ENCODE results near the gene ST3GAL5.

The ST3GAL5 gene

DNA sequence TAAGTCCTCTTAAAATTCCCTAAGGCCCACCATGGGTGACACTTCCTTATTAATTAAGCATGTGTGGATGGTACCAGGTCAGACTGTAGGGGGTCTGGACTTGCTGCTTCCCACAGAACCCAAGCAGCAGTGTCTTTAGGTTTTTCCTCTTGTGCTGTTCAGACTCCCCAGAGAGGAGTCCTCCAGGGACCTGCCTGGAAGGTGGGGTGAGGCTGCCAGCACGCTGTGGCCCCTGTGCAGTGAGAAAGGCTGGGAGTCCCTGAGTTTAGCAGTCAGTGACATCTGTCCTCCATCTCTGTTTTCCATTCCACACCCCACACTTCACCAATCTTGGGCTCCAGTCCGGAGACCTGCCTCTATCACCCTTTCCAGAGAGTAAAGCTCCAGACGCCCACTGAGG is 18.0 kb upstream of the ST3GAL5 start:
- Histone ChIP-seq H3K27ac (no peak overlapping the region), H2AFZ (no peak overlapping the region), H3K36me3 (ENCODE audit: control insufficient read depth, insufficient read depth, low read length) (no peaks in the 10 kb centered on the region), H3K4me2 (ENCODE audit: low read length) (no peak overlapping the region), H3K79me2 (no peaks in the 10 kb centered on the region), H3K4me1 (no peaks in the 10 kb centered on the region), H3K4me3 (ENCODE audit: low read depth, low read length) (no peak overlapping the region), H3K9me3 (ENCODE audit: control insufficient read depth, low read length) (no peaks in the 10 kb centered on the region), H3K9ac (no peak overlapping the region), H3K27me3 (ENCODE audit: control insufficient read depth, insufficient read depth, low read length) (no peaks in the 10 kb centered on the region)
- TF ChIP-seq CTCF (IDR thresholded peaks at IDR 0.05): no peak

- no peak overlapping the region for H2AFZ ChIP-seq
- H3K27me3 ChIP-seq (ENCODE audit: control insufficient read depth, insufficient read depth, low read length): no peaks in the 10 kb centered on the region
- H3K79me2 ChIP-seq: no peaks in the 10 kb centered on the region
- H3K4me2 ChIP-seq (ENCODE audit: low read length): no peak overlapping the region
- H3K9ac ChIP-seq: no peak overlapping the region
- H3K4me3 ChIP-seq (ENCODE audit: low read depth, low read length): no peak overlapping the region
- H3K36me3 ChIP-seq (ENCODE audit: control insufficient read depth, insufficient read depth, low read length): no peaks in the 10 kb centered on the region
- no peaks in the 10 kb centered on the region for H3K4me1 ChIP-seq
- H3K9me3 ChIP-seq (ENCODE audit: control insufficient read depth, low read length): no peaks in the 10 kb centered on the region
- no peak overlapping the region for H3K27ac ChIP-seq
- TF ChIP-seq CTCF (IDR thresholded peaks at IDR 0.05): no peak
These were observed 17.1 kb upstream of the ST3GAL5 start for GRCh38 chr2:85905891-85906290.

DNA sequence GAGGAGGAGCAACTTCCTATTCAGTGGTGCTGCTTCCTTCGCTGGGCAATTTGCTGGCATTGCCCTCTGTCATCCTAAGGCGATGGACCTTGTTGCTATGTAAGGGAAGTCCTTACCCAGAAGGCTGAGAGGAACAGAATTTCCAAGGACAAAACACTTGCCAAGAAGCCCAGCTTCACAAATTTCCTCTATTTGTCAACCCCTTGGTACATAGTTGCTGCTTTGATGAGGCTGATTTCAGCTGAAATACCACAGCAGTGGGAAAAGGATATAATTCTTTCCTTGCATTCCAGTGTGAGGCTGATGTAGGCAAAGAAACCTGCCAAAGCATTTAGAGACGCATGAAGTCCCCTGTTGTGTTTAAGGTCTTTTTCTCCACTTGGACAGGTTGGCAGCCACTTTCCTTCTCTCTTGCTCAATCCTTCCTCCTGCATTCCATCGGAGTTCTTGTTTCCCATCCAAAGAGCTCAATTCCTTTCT is 16.4 kb upstream of the ST3GAL5 start:
- H3K4me3 ChIP-seq (ENCODE audit: low read depth, low read length): no peak overlapping the region

GRCh38 chr2:85903849-85904248 is 15.1 kb upstream of the ST3GAL5 start:
- Histone ChIP-seq H3K9me3 (ENCODE audit: control insufficient read depth, low read length) (no peaks in the 10 kb centered on the region), H3K4me3 (ENCODE audit: low read depth, low read length) (no peak overlapping the region), H3K79me2 (no peaks in the 10 kb centered on the region), H3K27ac (no peak overlapping the region), H2AFZ (no peak overlapping the region), H3K27me3 (ENCODE audit: control insufficient read depth, insufficient read depth, low read length) (no peaks in the 10 kb centered on the region), H3K4me2 (ENCODE audit: low read length) (no peak overlapping the region), H3K9ac (no peak overlapping the region), H3K4me1 (no peaks in the 10 kb centered on the region), H3K36me3 (ENCODE audit: control insufficient read depth, insufficient read depth, low read length) (no peaks in the 10 kb centered on the region)
- TF ChIP-seq CTCF (IDR thresholded peaks at IDR 0.05): no peak

More for the DNA sequence above, 16.4 kb upstream of the ST3GAL5 start:
- H3K4me1 ChIP-seq: no peaks in the 10 kb centered on the region
- no peak overlapping the region for H3K27ac ChIP-seq
- no peak for TF ChIP-seq CTCF (IDR thresholded peaks at IDR 0.05)
- no peaks in the 10 kb centered on the region for H3K9me3 ChIP-seq (ENCODE audit: control insufficient read depth, low read length)
- H3K36me3 ChIP-seq (ENCODE audit: control insufficient read depth, insufficient read depth, low read length): no peaks in the 10 kb centered on the region
- H3K79me2 ChIP-seq: no peaks in the 10 kb centered on the region
- H3K4me2 ChIP-seq (ENCODE audit: low read length): no peak overlapping the region
- H3K9ac ChIP-seq: no peak overlapping the region
- H2AFZ ChIP-seq: no peak overlapping the region
- H3K27me3 ChIP-seq (ENCODE audit: control insufficient read depth, insufficient read depth, low read length): no peaks in the 10 kb centered on the region

- no peaks in the 10 kb centered on the region for H3K36me3 ChIP-seq (ENCODE audit: control insufficient read depth, insufficient read depth, low read length)
- H3K27ac ChIP-seq: no peak overlapping the region
- H3K4me1 ChIP-seq: no peaks in the 10 kb centered on the region
- H3K9me3 ChIP-seq (ENCODE audit: control insufficient read depth, low read length): no peaks in the 10 kb centered on the region
- no peak overlapping the region for H3K9ac ChIP-seq
- TF ChIP-seq CTCF (IDR thresholded peaks at IDR 0.05): no peak
- no peak overlapping the region for H3K4me2 ChIP-seq (ENCODE audit: low read length)
- H2AFZ ChIP-seq: no peak overlapping the region
- H3K4me3 ChIP-seq (ENCODE audit: low read depth, low read length): no peak overlapping the region
- no peaks in the 10 kb centered on the region for H3K27me3 ChIP-seq (ENCODE audit: control insufficient read depth, insufficient read depth, low read length)
- no peaks in the 10 kb centered on the region for H3K79me2 ChIP-seq
These were observed 13.7 kb upstream of the ST3GAL5 start for GRCh38 chr2:85902496-85902895.
